ENCODE measurements around the gene BCAS3. TPM values are rescaled to one million over a fixed set of nuclear protein-coding genes. Genes with fewer than 3 reads are reported as not detected.

BCAS3 gene
- total RNA-seq, 1 experiment from 2014 or later: 26.3 TPM

- TF ChIP-seq SP1 (IDR thresholded peaks at IDR 0.05; ENCODE audit: low read depth) (no peak), EZH2 (IDR thresholded peaks at IDR 0.05) (no peak), YY1 (IDR thresholded peaks at IDR 0.05; ENCODE audit: extremely low read depth, insufficient replicate concordance, low read depth, low read length) (no peak), POLR2A (IDR thresholded peaks at IDR 0.05; ENCODE audit: borderline replicate concordance, extremely low read depth, insufficient read depth, insufficient read length) (no peak), ELF1 (IDR thresholded peaks at IDR 0.05; ENCODE audit: borderline replicate concordance, low read depth) (no peak), RAD21 (IDR thresholded peaks at IDR 0.05; ENCODE audit: low read depth) (no peak), JUND (IDR thresholded peaks at IDR 0.05) (no peak), CBX3 (IDR thresholded peaks at IDR 0.05; ENCODE audit: low read depth) (no peak), ATF3 (IDR thresholded peaks at IDR 0.05) (no peak), CEBPB (IDR thresholded peaks at IDR 0.05; ENCODE audit: low read depth) (no peak), EGR1 (IDR thresholded peaks at IDR 0.05; ENCODE audit: low read depth) (no peak)
- CTCF ChIA-PET: no interaction called here
- BruUV-seq (replicated peaks): no TSS peak
Measured at GRCh38 chr17:60749050-60749449, 71.4 kb downstream of the BCAS3 start.

GRCh38 chr17:60749708-60750107, 72.1 kb downstream of the BCAS3 start:
- POLR2A ChIA-PET: no interaction called here
- intact Hi-C loops (cut with micrococcal nuclease): no loop called here
- BruUV-seq (replicated peaks): no TSS peak

More at GRCh38 chr17:60749050-60749449, 71.4 kb downstream of the BCAS3 start:
- ATAC-seq (no peak), DNase-seq (ENCODE audit: low read depth, low spot score) (no peak)
- H3K27ac ChIP-seq (ENCODE audit: low read depth, low read length): no peak overlapping the region
- no peak overlapping the region for H3K9ac ChIP-seq (ENCODE audit: low read length)
- H3K4me2 ChIP-seq (ENCODE audit: low read length): no peak overlapping the region
- H3K4me1 ChIP-seq (ENCODE audit: control insufficient read depth in 1 of 2, insufficient read depth in 2 of 2, low read length in 2 of 2): peaks cover 4 to 9% of the 10 kb centered on the region in 2 experiments
- no peaks in the 10 kb centered on the region for H4K20me1 ChIP-seq (ENCODE audit: insufficient read depth)
- intact Hi-C loops (cut with micrococcal nuclease): no loop called here
- no peaks in the 10 kb centered on the region for H3K27me3 ChIP-seq (ENCODE audit: insufficient read depth, low read length)
- POLR2A ChIA-PET: no interaction called here
- no peaks in the 10 kb centered on the region for H3K36me3 ChIP-seq (ENCODE audit: control insufficient read depth in 1 of 2, insufficient read depth in 2 of 2, low read length in 2 of 2)
- no peaks in the 10 kb centered on the region for H3K9me2 ChIP-seq (ENCODE audit: insufficient read depth)
- no peaks in the 10 kb centered on the region for H3K79me2 ChIP-seq (ENCODE audit: insufficient read depth, low read length)
- H3K4me3 ChIP-seq (replicated peaks in 1 of 2; ENCODE audit: low read depth in 1 of 2, low read length in 2 of 2): no peak overlapping the region
- no peaks in the 10 kb centered on the region for H3K9me3 ChIP-seq (ENCODE audit: control insufficient read depth in 1 of 2, insufficient read depth in 1 of 2, low read depth in 1 of 2, low read length in 2 of 2)
- H2AFZ ChIP-seq (ENCODE audit: low read depth, low read length, poor library complexity, severe bottlenecking): no peak overlapping the region
- RAD21 ChIA-PET (ENCODE audit: low non-redundant PET in 1 of 2, low total read pairs in 2 of 2, uncharacterized antibody in 2 of 2, unreplicated experiment in 2 of 2): no interaction called here

More at GRCh38 chr17:60749708-60750107, 72.1 kb downstream of the BCAS3 start:
- Histone ChIP-seq H3K4me1 (ENCODE audit: control insufficient read depth in 1 of 2, insufficient read depth in 2 of 2, low read length in 2 of 2) (peaks cover 0 to 3% of the 10 kb centered on the region in 2 experiments; a peak in 2 of 4 replicates), H3K36me3 (ENCODE audit: control insufficient read depth in 1 of 2, insufficient read depth in 2 of 2, low read length in 2 of 2) (no peaks in the 10 kb centered on the region), H3K4me2 (ENCODE audit: low read length) (no peak overlapping the region), H3K9me2 (ENCODE audit: insufficient read depth) (no peaks in the 10 kb centered on the region), H3K27me3 (ENCODE audit: insufficient read depth, low read length) (no peaks in the 10 kb centered on the region), H3K27ac (ENCODE audit: low read depth, low read length) (no peak overlapping the region), H3K4me3 (replicated peaks in 1 of 2; ENCODE audit: low read depth in 1 of 2, low read length in 2 of 2) (no peak overlapping the region), H3K79me2 (ENCODE audit: insufficient read depth, low read length) (no peaks in the 10 kb centered on the region), H3K9ac (ENCODE audit: low read length) (no peak overlapping the region), H3K9me3 (ENCODE audit: control insufficient read depth in 1 of 2, insufficient read depth in 1 of 2, low read depth in 1 of 2, low read length in 2 of 2) (no peaks in the 10 kb centered on the region), H4K20me1 (ENCODE audit: insufficient read depth) (no peaks in the 10 kb centered on the region), H2AFZ (ENCODE audit: low read depth, low read length, poor library complexity, severe bottlenecking) (no peak overlapping the region)
- no peak for DNase-seq (ENCODE audit: low read depth, low spot score)
- ChIA-PET CTCF (no interaction called here), RAD21 (ENCODE audit: low non-redundant PET in 1 of 2, low total read pairs in 2 of 2, uncharacterized antibody in 2 of 2, unreplicated experiment in 2 of 2) (no interaction called here)
- ATAC-seq: no peak
- TF ChIP-seq JUND (IDR thresholded peaks at IDR 0.05): no peak
- no peak for TF ChIP-seq MAX (IDR thresholded peaks at IDR 0.05)
- no peak for TF ChIP-seq EGR1 (IDR thresholded peaks at IDR 0.05; ENCODE audit: low read depth)

Data from HCT116 (cell line).